NCI-H82 (cell line): Measurements from ENCODE around the gene RNASEH1.
"Not testable (repeated sequence)": the region's sequence is repeated elsewhere in the genome, so short reads cannot be mapped to it uniquely, and the experiment has no call there.

Experiments used
- DNase-seq: peaks from one replicate; lab custom pipeline; 2025; lab: John Stamatoyannopoulos, UW

The RNASEH1 gene

DNA sequence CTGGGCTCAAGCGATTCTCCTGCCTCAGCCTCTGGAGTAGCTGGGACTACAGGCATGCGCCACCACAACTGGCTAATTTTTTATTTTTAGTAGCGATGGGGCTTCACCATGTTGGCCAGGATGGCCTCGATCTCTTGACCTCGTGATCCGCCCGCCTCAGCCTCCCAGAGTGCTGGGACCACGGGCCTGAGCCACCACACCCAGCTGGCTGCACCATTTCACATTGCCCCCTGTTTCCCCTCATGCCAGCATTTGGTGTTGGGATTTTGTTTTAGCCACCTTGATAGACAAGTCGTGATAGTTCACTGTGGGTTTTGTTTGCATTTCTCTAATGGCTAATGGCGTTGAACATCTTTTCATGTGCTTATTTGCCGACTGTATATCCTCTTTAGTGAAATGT, 31.0 kb upstream of the RNASEH1 start:
- no peak for DNase-seq

DNA sequence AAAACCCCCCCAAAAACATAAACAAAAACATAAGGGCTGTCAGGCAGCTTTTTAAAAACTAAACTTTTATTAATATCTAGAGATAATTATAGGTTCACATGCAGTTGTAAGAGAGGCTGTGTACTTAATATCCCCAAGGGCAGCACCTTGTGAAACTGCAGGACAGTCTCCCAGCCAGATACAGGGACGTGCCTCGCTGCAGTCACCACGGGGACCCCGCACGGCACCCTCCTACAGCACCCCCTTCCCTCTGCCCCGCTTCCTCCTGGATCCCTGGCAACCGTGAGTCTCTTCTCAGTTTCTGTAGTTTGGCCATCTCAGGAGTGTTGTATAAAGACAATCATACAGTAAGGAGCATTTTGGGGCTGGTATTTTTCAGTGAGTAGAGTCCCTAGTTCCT, 30.0 kb upstream of the RNASEH1 start:
- DNase-seq, result no peak

DNA sequence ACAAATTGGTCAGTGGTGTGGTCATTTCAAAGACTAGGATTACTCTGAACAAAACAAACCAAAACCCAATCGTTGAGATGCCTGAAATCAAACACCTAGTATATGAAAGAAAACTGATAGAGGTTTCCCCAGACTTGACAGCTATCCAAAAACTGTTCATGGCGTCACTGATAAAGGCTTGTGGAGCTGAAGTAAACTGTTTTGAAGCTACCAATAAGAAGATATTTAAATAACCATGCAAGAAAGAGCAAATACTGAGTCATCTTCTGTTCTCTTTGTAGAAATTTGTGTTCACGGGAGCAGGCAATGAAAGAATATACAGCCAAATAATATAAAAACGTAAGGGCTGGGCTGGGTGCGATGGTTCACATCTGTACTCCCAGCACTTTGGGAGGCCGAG, 29.3 kb upstream of the RNASEH1 start:
- no peak for DNase-seq

DNA sequence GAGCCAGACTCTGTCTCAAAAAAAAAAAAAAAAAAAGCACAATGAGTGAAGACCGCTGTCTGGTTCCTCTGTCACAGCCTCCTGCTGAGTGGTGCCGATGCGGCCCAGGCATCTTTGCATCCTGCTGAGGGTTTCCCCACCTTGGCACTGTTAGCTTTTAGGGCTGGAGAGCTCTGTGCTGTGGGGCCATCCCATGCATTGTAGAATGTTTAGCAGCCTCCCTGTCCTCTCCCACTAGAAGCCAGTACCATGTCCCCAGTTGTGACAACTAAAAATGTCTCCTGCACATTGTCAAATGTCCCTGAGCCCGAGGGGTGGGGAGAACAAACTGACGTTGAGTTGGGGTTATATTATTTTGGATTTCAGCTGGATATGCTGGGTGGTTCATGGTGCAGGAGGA, 28.9 kb upstream of the RNASEH1 start:
- no peak for DNase-seq

DNA sequence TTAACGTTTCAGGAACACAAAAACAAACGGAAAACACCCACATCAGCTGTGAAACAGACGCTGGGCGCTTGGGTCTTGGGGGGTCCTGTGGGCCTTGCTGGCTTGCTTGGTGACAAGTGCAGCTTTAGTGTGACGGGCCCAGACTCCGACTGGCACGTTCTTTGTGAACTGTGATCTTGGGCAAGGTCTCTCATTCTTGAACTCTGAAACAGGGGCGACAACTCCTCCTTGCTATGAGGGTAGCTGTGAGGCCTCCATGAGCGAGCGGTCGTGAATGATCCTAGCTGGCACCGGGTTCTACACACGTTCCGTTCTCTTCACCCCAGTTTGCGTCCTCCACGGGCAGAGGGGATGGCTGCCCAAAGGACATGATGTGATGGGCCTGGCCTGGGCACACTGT, 28.1 kb upstream of the RNASEH1 start:
- DNase-seq, result no peak

DNA sequence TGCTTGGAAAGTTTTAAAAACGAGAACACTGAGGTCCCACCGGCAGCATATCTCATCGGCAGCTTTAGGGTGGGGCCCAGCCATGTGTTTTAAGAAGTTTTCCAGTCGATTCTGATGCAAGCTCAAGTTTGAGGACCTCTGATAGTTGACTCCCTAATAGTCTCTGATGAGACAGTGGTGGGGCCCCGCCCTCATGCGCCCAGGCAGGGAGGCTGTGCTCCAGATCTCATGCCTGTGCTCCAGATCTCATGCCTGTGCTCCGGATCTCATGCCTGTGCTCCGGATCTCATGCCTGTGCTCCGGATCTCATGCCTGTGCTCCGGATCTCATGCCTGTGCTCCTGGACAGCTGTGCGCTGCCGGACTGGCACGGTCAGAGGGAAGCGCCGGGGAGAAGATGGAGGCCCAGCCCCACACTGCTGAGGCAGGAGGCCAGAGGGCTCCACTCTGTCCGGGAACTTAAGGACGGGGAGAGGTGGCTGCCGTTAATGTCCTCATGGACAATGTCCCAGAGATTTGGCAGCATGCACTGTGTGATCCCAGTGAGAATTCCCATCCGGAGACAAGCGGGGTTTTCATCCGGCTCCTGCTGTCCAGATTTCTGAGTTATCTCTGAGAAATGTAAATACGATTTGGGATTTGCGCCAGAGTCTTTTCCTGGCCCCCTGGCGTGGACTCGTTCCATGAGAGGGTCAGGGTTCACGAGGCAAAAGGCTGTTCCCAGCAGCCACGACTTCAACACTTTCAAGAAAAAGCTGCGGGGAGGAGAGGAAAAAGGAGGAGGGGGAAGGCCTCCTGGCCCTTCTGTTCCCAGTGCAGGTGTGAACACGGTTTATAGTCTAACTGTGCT, 27.4 kb upstream of the RNASEH1 start:
- no peak for DNase-seq

DNA sequence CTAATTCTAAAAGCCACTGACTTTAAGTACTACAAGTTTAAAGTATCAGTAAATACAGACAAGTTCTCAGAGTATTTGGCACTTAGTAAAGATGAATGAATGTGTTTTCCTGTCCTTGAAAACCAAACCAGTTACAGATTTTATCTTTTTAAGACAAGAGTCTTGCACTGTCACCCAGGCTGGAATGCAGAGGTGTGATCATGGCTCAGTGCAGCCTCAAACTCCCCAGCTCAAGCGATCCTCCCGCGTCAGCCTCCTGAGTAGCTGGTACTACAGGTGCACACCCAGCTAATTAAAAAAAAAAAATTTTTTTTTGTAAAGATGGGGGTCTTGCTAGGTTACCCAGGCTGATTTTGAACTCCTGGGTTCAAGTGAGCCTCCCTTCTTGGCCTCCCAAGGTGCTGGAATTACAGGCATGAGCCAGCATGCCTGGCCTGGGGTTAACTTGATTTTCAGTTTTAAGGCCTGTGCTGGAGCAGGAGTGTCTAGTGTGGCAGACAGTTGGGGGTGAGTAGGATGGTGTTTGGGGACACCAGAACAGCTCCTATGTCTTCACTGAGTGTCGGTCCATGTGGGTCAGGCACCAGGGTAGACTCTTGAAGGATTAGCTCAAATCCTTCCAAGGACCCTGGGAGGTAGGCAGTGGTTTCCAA, 26.6 kb upstream of the RNASEH1 start:
- DNase-seq, result no peak

DNA sequence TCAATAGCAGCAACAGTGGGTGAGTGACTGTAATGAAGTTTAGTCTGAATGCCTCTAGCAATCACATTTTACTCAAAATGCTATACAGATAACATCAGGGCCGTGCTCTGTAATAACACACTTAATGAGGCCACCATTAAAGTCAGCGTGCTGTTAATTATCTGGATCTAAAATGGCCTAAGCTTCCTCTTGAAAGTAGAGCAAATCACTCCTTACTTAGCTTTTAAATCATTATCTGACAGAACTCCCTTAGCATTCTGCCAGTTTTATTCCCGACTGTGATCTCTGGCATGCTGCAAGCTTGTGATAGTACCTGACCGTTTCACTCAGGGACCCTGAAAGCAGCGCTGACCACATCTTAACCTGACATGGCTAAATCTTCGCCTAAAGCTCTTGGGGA, 25.9 kb upstream of the RNASEH1 start:
- no peak for DNase-seq

DNA sequence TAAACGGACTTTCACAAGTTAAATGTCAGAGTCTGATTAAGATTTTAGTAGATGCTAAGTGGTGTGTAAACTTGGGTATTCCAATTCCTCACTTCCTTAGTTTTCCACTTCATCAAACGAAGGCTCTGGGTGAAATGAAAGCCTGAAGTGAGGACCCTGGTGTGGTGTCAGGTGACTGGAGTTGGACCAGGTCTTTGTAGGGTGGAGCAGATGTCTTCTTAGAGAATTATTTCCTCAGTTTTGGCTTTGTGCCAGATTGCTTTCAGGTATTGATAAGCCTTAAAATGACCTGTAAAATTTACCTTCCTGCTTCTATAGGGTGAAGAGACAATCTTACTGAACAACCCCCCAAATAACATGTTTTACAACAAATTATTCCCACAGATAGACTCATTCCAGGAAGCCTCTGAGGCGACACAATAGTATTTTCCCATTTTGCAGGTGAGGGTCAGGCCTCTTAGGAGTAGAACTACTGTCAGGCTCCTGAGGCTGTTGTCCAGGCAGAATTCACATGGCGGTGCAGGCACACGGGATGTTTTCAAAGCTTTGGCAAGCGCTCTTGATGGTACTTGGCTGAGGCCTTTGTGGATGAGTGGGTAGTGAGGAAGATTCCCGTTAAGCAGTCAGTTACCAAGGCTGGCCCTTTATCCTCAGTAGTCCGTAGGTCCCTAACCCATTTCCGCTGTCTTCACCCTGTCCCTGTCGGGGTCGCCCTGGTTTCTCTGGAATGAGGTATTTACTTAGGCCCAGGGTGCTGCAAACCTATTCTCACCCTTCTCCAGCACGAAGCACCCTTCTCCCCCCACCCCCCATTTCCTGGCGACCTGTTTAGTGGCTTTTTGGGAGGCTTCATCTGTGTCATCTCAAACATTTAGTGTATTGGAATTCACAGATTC, 23.5 kb upstream of the RNASEH1 start:
- peak; percentile 56 for DNase-seq

DNA sequence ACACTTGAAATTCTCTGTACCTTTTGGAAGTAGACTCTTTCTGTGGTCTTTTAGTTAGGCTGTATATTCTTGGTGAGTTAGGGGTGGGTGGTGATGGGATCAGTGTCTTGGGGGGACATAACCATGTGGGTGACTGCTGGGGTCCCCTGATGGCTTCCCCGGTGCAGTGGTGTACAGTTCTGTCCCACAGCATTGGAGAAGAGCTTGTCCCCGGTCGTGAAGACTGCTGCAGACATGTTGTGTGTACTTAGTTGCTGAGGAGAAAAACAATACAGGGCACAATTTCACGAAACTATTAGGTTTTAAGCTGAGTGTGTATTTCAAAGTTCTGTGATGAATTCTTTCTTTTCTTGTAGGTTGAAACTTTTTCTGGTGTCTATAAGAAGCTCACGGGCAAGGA, 22.3 kb upstream of the RNASEH1 start:
- no peak for DNase-seq

DNA sequence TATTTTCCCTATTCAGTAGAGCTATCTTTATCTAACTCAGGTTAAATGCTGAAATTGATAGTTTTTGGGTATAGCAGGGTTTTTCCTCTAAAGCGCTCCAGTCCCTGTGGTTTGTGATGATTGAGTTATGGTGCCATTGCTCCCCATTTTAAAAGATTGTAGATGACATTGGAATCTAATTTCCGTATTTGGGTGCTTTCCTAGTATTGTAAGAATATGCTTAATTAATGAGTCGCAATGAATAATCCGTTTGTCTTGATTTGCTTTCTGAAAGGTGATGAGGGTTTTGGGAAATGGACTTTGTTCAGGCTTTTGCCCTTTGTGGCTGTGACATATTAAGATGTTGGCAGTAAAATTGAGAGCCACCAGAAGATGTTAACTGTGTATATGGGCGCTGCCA, 20.9 kb upstream of the RNASEH1 start:
- no peak for DNase-seq

DNA sequence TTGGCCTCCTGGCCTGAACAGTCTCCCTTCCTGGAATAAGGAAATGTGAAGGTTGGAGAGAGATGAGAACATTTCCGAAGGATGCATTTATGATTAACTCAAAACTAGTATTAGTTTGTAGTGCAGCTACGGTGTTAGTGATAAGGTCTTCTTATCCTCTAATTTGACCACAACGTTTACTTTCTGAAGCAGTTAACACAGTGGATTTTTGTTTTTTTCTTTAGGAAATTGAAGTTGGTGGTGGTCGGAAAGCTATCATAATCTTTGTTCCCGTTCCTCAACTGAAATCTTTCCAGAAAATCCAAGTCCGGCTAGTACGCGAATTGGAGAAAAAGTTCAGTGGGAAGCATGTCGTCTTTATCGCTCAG, 18.1 kb upstream of the RNASEH1 start:
- DNase-seq, result not testable (repeated sequence)

DNA sequence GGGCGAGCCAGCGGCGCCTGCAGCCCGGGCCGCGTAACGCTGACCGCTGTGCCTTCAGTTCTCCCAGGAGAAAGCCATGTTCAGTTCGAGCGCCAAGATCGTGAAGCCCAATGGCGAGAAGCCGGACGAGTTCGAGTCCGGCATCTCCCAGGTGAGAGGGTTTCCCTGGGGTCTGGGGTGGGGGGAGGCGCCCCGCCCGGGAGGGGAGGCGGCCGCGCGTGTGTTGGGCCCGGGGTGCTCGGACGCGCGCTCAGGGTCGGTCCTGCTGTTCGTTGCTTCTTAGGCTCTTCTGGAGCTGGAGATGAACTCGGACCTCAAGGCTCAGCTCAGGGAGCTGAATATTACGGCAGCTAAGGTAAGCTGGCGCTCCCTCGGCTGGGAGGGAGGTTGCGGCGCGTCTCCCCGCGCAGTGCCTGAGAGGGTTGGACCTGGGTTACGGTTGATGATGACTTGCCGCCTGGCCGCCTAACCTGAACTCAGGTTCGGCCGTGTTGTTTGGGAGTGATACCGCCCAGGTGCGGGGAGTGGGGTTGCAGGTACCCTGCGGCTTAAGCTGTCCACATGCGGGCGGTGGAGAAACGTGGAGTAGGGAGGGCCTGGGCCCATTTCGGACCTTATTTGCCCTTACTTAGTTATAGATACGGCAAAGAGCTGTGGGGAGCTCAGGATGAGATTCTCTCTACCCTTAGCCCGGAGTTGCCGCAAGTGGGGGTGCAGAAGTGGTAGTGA, 17.6 kb upstream of the RNASEH1 start:
- peak; percentile 54 for DNase-seq

DNA sequence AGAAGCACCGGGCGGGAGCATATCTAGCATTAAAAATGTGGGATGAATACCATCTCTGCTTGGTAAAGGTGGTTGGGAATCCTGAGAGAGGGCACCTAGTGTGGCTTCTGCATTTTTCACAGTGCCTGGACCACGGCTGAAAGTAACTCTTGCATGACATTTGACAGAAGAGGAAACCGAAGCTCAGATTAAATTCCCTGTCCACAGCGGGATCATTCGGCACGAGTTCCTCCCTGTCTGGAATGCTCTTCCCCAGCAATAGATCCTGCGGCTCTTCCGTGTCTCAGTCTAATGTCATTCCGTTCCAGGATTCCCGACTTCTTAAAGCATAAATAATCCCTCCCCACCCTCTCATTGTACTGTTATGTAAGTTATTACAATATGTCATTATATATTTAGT, 16.0 kb upstream of the RNASEH1 start:
- no peak for DNase-seq

DNA sequence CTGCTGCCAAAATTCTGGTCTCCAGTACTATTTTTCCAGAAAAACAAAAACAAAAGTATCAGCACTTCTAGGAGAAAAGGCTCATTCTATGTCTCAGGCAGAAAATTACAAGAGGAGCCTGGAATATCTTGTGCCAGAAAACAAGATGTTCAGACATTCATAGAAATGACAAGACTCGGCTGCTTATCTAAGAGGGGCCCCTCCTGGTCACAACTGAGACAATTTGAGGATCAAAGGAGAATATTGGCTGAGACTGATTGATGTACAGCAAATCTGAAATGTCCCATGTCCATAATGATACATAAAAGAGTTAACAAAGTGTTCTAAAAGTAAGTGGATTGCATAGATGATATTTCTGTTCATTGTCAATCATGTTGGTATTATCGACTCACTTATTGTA, 14.5 kb upstream of the RNASEH1 start:
- peak; percentile 32 for DNase-seq

DNA sequence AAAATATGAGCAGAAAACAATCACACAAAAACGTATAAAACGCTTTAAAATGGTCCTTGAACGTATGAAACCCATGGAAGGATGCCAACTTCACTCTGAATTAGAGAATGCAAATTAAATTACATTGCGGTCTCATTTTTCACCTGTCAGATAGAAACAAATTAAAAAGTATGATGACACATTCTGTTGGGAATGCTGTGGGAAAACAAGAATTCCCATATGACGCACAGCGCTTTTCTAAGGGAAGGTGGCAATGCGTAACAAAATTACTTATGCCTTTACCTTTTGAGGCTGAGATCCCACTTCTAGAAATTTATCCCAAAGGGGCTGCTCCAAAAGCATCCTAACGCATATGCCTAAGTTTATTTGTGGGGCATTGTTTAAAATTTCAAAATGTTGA, 13.2 kb upstream of the RNASEH1 start:
- DNase-seq, result peak; percentile 46

DNA sequence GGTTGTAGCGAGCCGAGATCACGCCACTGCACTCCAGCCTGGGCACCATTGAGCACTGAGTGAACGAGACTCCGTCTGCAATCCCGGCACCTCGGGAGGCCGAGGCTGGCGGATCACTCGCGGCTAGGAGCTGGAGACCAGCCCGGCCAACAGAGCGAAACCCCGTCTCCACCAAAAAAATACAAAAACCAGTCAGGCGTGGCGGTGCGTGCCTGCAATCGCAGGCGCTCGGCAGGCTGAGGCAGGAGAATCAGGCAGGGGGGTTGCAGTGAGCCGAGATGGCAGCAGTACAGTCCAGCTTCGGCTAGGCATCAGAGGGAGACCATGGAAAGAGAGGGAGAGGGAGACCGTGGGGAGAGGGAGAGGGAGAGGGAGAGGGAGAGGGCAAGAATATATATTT, 11.5 kb upstream of the RNASEH1 start:
- not testable (repeated sequence) for DNase-seq

DNA sequence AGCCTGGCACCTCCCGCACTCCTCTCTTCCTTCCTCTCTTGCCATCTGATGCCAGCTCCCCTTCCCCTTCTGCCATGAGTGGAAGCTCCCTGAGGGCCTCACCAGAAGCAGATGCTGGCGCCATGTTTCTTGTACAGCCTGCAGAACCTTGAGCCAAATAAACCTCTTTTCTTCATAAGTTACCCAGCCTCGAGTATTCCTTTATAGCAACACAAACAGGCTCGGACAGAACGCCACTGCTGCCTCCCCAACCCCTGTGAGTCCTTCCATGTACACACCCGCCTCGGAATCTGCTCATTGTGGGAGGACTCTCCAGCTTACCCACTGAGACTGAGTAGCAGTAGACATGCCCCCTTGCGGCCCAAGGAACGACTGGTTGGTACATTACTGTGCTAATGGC, 8.7 kb upstream of the RNASEH1 start:
- DNase-seq, result no peak

DNA sequence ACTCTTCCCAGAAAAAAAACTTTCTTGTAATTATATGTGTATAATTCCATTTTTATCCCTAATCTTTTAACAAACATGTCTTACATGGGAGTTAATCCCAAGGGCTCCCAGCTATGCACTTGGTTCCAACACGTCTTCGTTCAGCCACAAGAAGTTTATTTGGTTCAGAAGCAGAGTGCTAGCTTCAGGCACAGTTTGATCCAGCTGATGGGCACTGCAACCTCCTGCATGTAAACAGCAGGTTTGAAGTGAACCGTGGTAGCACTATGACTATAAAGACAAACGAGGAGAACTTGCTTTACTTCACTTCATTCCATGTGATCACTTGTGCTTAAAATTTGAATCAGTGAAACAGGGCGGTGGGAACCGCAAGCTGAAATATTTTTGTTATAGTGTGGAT, 7.0 kb upstream of the RNASEH1 start:
- no peak for DNase-seq

DNA sequence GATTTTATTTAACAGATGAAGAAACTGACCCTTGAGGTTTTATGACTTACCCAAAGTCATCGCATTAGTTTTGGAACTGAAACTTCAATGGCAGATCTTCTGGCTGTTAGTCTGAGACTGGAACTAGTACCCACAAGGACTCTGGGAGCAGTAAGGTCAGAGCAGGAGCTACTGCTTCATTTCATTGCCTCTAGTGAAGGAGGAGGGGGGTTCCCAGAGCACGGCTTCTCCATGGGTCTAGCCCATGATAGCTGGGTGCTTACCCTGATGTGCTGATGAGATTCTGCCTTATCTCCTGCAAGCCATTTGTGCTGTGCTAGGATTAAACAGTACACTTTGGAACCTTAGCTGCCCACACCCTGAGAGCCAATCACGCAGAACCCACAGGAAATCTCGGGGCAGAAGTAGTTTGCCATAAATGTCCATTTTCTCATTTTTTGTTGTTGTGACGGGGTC, 5.4 kb upstream of the RNASEH1 start:
- DNase-seq, result no peak

DNA sequence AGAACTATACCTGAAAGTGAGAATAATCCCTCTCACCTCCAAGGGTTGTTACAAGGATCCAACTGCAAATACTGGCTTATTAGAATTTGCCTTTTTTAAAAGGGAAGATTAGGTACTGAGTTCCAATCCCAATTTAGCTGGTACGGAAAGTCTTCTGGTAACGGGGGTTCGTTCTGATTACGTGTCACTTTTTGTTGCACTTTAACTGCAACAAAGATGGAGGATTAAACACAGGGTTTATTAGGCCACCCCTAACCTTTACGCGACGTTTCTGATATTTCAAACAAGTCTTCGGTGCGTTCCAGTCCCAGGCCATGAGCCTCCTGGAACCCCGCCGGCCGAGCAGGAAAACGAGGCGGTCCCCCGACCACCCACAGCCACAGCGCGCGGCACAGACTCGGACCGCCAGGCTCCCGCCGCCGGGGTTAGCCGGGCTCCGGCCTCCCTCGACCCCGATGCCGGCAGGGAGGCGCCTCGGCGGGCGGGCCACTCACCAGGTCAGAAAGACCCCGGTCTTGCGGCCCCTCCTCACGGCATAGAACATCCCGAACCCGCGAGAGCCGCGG, 411 bp downstream of the RNASEH1 start:
- no peak for DNase-seq

DNA sequence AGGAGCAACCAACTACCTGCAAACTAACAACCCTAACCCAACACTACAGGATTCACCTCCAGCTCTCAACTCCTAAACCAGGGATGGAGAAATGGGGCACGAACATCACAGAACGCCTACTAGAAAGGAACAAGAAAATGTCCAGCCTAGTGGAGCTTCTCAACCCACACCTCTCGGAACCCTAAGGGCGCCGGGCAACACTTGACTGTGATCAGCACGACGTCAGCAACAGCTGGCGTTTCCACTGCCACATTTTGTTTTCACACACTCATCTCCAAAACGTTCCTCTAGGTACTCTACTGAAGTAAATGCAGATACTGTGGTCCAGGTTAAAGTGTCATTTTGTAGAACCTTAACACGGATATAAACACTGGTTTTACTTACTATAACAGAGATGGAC, 4.2 kb downstream of the RNASEH1 start:
- DNase-seq, result no peak
